Activated T-cell treated with anti-CD3 and anti-CD28 coated beads, Interleukin-2, amount 50 U/mL, for 4 hours (primary cell): Measurements from ENCODE around the gene MEIS1. TPM values are rescaled to one million over a fixed set of nuclear protein-coding genes. Genes with fewer than 3 reads are reported as not detected.

Source experiments
- ATAC-seq, 2 donors: fragments of 200-7000 bp; cut with Tn5 transposase; one replicate each; pipeline ENCODE4 v1.10.0; 2021
- DNase-seq: peaks from one replicate; pipeline ENCODE4 v3.0.0-alpha.2; 2020
- H3K27me3 Mint-ChIP-seq: one replicate; pipeline ENCODE4 v1.8.0; 2021; ENCODE audit warnings: low read depth, mixed read lengths
- H3K36me3 Mint-ChIP-seq: one replicate; pipeline ENCODE4 v1.8.0; 2022; ENCODE audit warnings: mixed read lengths; ENCODE audit not compliant: insufficient read depth
- H3K4me1 Mint-ChIP-seq: one replicate; pipeline ENCODE4 v1.8.0; 2021; ENCODE audit warnings: low read depth, mixed read lengths
- H3K4me3 Mint-ChIP-seq: one replicate; pipeline ENCODE4 v1.8.0; 2021; ENCODE audit warnings: mild to moderate bottlenecking, moderate library complexity, mixed read lengths
- H3K9me3 Mint-ChIP-seq: one replicate; pipeline ENCODE4 v1.8.0; 2021; ENCODE audit warnings: mixed read lengths
- total RNA-seq, 3 donors: library from RNA; stranded (reverse); gene quantifications; one replicate each; pipeline ENCODE4 v1.2.1, GENCODE V29; 2021

MEIS1 gene
- total RNA-seq, 3 donors from 2014 or later = 0.46 to 0.53 (median 0.46) TPM

GRCh38 chr2:66461664-66462500, 27.0 kb downstream of the MEIS1 start:
- Mint-ChIP-seq H3K36me3 (no peaks in the 10 kb centered on the region), H3K4me3 (no peak overlapping the region), H3K27me3 (no peaks in the 10 kb centered on the region), H3K4me1 (no peaks in the 10 kb centered on the region), H3K9me3 (no peaks in the 10 kb centered on the region)
- ATAC-seq = no peak
- DNase-seq = no peak

- Mint-ChIP-seq H3K9me3 (no peaks in the 10 kb centered on the region), H3K4me1 (no peaks in the 10 kb centered on the region), H3K4me3 (no peak overlapping the region), H3K36me3 (no peaks in the 10 kb centered on the region), H3K27me3 (no peaks in the 10 kb centered on the region)
- DNase-seq = no peak
- no peak for ATAC-seq
These were observed 27.5 kb downstream of the MEIS1 start for GRCh38 chr2:66462501-66462825.

GRCh38 chr2:66463206-66463755, 28.4 kb downstream of the MEIS1 start:
- Mint-ChIP-seq H3K36me3 (no peaks in the 10 kb centered on the region), H3K4me3 (no peak overlapping the region), H3K27me3 (no peaks in the 10 kb centered on the region), H3K4me1 (no peaks in the 10 kb centered on the region), H3K9me3 (no peaks in the 10 kb centered on the region)
- no peak for ATAC-seq
- no peak for DNase-seq

- ATAC-seq (no peak), DNase-seq (no peak)
- no peak overlapping the region for H3K4me3 Mint-ChIP-seq
- no peaks in the 10 kb centered on the region for H3K27me3 Mint-ChIP-seq
- no peaks in the 10 kb centered on the region for H3K9me3 Mint-ChIP-seq
- no peaks in the 10 kb centered on the region for H3K36me3 Mint-ChIP-seq
- no peaks in the 10 kb centered on the region for H3K4me1 Mint-ChIP-seq
These were observed 30.2 kb downstream of the MEIS1 start for GRCh38 chr2:66464930-66465637.

GRCh38 chr2:66466433-66466832, 31.5 kb downstream of the MEIS1 start:
- Mint-ChIP-seq H3K9me3 (no peaks in the 10 kb centered on the region), H3K4me1 (no peaks in the 10 kb centered on the region), H3K4me3 (no peak overlapping the region), H3K36me3 (no peaks in the 10 kb centered on the region), H3K27me3 (no peaks in the 10 kb centered on the region)
- ATAC-seq = no peak
- DNase-seq = no peak

- H3K36me3 Mint-ChIP-seq = no peaks in the 10 kb centered on the region
- H3K27me3 Mint-ChIP-seq = no peaks in the 10 kb centered on the region
- H3K9me3 Mint-ChIP-seq = no peaks in the 10 kb centered on the region
- no peak overlapping the region for H3K4me3 Mint-ChIP-seq
- no peak for DNase-seq
- no peak for ATAC-seq
- H3K4me1 Mint-ChIP-seq = no peaks in the 10 kb centered on the region
These were observed 32.8 kb downstream of the MEIS1 start for GRCh38 chr2:66467718-66468117.

GRCh38 chr2:66469214-66469902, 34.4 kb downstream of the MEIS1 start:
- H3K4me1 Mint-ChIP-seq = no peaks in the 10 kb centered on the region
- no peaks in the 10 kb centered on the region for H3K9me3 Mint-ChIP-seq
- no peak for DNase-seq
- no peak overlapping the region for H3K4me3 Mint-ChIP-seq
- H3K36me3 Mint-ChIP-seq = no peaks in the 10 kb centered on the region
- ATAC-seq = no peak
- H3K27me3 Mint-ChIP-seq = no peaks in the 10 kb centered on the region

GRCh38 chr2:66470199-66470598, 35.3 kb downstream of the MEIS1 start:
- Mint-ChIP-seq H3K9me3 (no peaks in the 10 kb centered on the region), H3K4me3 (no peak overlapping the region), H3K27me3 (no peaks in the 10 kb centered on the region), H3K4me1 (no peaks in the 10 kb centered on the region), H3K36me3 (no peaks in the 10 kb centered on the region)
- DNase-seq = no peak
- ATAC-seq = no peak

- Mint-ChIP-seq H3K27me3 (peaks cover 3% of the 10 kb centered on the region), H3K4me3 (no peak overlapping the region), H3K4me1 (no peaks in the 10 kb centered on the region), H3K36me3 (no peaks in the 10 kb centered on the region), H3K9me3 (no peaks in the 10 kb centered on the region)
- DNase-seq = no peak
- no peak for ATAC-seq
These were observed 37.4 kb downstream of the MEIS1 start for GRCh38 chr2:66472225-66472843.

- H3K4me1 Mint-ChIP-seq = no peaks in the 10 kb centered on the region
- no peak overlapping the region for H3K4me3 Mint-ChIP-seq
- DNase-seq = no peak
- ATAC-seq = no peak
- H3K27me3 Mint-ChIP-seq = peaks cover 3% of the 10 kb centered on the region
- H3K9me3 Mint-ChIP-seq = no peaks in the 10 kb centered on the region
- H3K36me3 Mint-ChIP-seq = no peaks in the 10 kb centered on the region
These were observed 42.4 kb downstream of the MEIS1 start for GRCh38 chr2:66477135-66477842.

GRCh38 chr2:66478299-66478698, 43.4 kb downstream of the MEIS1 start:
- DNase-seq (no peak), ATAC-seq (no peak)
- no peaks in the 10 kb centered on the region for H3K4me1 Mint-ChIP-seq
- no peaks in the 10 kb centered on the region for H3K9me3 Mint-ChIP-seq
- H3K36me3 Mint-ChIP-seq = no peaks in the 10 kb centered on the region
- H3K4me3 Mint-ChIP-seq = no peak overlapping the region
- H3K27me3 Mint-ChIP-seq = peaks cover 3% of the 10 kb centered on the region

GRCh38 chr2:66478731-66479316, 43.9 kb downstream of the MEIS1 start:
- DNase-seq (no peak), ATAC-seq (no peak)
- Mint-ChIP-seq H3K4me3 (no peak overlapping the region), H3K27me3 (peaks cover 3% of the 10 kb centered on the region), H3K36me3 (no peaks in the 10 kb centered on the region), H3K4me1 (no peaks in the 10 kb centered on the region), H3K9me3 (no peaks in the 10 kb centered on the region)

- ATAC-seq = no peak
- no peaks in the 10 kb centered on the region for H3K4me1 Mint-ChIP-seq
- peaks cover 2% of the 10 kb centered on the region for H3K27me3 Mint-ChIP-seq
- no peaks in the 10 kb centered on the region for H3K9me3 Mint-ChIP-seq
- H3K4me3 Mint-ChIP-seq = no peak overlapping the region
- no peaks in the 10 kb centered on the region for H3K36me3 Mint-ChIP-seq
- DNase-seq = no peak
These were observed 46.2 kb downstream of the MEIS1 start for GRCh38 chr2:66481100-66481549.
